IPS-NIHi11 (cell line): ENCODE measurements around the gene KCNK3.

Experiments
- DNase-seq: peaks from one replicate; pipeline ENCODE4 v3.0.0; 2012; ENCODE audit warnings: mixed read lengths, low spot score

KCNK3 gene

DNA sequence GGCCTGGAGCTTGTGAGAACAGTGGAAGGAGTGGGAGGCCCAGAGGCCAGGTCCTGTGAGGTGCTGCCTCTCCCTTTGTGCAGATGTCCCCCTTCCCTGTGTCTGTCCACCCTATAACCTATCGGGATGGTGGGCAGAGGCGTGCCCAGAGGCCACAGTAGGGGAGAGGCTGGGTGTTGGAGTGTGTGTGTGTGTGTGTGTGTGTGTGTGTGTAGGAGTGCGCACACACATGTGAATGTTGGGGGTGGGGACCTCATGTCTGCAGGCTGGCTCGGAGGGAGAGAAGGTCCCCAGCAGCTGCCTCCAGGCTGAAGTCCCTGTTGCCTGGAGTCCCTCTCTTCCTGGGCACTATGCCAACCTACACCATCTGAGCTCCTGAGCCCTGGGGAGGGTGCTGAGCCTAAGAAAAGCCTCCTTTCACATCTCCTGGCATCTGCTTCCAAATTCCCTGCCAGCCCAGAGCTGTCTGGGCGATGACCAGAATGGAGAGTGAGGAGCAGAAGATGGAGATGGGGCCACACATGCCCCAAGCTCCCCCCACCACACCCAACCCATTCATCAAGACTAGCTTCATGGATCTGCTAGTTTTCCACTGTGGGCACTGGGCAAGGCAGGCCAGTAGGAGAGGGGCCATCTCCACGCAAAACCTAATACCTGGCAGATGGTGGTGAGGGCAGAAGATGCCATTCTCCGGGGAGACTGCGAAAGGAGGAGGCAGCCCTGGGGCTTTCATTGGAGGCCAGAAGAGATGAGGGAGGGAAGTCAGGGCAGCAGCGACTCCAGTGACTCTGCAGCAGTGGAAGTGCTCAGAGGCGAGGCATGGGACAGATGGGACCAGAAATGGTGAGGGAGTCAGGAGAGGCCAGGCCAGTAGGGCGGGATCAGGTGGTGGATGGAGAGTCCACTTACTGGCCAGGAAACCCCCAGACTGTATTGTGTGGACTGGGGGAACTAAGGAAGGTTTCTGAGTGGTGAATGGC is 20.3 kb downstream of the KCNK3 start:
- DNase-seq: no peak

DNA sequence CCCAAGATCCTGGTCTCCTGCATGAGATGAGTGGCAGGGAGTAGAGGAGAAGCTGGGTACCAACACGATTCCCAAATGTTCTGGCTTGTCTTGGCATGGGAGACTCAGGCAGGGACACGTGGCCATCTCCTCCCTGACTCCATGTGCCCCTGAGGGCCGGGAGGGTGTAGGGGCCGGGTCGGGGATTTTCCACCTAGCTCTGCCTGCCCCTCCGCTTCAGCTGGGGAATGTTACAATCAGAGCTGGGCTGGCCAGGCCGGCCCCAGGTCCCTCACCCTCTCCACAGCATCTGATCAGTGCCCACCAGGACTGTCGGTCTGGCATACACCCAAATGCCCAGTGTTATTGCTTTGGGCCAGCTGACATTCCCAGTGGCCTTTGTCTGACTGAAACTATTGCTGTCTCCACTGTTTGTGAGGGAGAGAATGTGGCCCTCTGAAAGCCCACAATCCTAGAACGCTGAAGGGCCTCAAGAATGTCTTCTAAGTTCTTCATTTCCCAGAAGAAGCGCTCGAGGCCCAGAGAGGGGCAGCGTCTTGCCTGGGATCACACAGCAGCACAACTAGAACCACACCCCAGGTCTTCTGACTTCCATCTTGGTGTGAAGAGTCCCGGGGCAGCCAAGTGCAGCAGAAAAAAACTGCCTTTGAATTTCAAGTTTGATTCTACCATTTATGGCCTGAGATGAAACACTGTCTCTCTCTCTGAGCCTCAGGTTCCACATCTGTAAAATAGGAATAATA is 23.2 kb downstream of the KCNK3 start:
- DNase-seq: no peak

DNA sequence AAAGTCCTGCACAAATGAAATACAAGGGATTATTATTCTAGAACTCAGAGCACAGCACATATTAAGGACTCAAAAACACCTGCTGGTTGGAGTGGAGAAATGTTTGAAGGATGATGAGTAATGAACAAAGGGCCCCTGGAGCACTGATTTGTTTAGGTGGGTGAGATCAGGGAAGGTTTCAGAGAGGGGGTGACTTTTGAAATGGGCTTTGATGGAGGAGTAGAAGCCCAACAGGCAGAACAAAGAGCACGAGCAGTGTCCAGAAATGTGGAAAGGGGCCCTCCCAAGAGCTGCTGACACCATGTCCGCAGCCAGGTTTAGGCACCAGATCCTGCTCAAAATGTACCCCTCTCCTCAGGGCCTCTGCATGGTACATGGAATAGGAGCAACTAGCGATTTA is 23.8 kb downstream of the KCNK3 start:
- no peak for DNase-seq

GRCh38 chr2:26716769-26717168 is 24.2 kb downstream of the KCNK3 start:
- DNase-seq: no peak

GRCh38 chr2:26717362-26717761 is 24.8 kb downstream of the KCNK3 start:
- DNase-seq: no peak

DNA sequence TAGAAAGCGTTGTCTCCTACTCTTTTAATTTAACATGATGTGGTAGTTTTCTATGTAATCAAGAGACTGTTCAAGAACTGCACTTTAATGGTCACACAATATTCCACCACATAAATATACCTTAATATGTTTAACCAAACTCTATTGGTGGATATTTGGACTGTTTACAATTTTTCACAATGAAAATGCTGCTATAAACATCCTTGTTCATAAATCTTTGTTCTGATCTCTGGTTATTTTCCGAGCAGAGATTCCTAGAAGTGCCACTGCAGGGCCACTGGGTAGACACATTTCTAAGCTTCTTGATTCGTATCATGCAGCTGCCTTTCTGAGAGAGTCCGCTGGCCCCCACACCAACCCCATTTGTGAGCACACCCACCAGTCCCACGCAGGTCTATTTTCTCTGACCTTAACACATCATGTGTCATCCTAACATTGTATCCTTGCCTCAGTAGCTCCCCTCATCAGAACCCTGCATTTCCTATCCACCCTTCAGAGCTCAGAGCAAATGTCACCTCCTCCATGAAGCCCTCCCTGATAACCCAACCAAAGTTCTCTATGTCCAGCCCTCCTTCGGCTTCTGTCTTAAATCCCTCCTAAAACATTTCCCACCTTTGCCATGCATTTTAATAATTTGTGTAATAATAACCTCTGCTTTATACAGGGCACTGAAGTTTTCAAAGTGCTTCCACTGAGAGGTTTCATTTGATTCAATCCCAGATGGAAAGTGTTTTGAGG is 26.6 kb downstream of the KCNK3 start:
- DNase-seq: no peak

DNA sequence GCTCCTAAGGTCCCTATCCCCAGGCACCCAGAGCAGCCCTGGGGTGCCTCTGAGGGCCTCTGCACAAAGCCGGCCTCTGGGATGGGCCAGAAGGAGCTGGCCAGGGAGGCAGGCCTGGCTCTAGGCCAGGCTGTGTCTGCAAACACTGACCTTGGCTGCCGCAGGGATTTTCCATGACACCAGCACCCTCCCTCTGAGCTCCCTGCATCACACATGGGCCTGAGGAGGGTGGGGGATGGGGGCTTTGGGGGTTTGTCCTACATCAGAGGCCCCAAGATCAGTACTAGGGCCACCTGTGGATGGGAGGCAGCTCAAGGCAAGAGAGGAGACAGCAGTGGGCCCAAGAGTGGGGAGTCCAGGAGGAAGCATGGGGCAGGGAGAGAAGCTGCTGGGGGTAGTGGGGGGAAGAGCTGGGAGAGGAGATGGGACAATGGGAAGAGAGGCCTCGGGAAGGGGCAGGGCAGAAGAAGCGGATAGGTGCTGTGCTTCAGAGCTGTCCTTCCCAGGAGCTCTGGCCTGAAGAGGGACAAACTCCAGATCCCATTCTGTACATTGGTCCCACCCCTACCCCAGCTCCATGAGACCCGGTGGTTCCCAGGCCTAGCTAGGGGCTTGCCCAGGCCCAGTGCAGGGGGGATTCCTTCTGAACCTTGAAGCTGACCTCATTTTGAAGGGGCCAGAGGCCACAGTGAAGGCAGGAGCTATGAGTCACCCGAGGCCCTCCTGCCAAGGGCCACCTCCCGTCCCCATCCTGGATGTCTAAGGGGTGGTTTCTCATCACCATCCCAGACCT is 28.0 kb downstream of the KCNK3 start:
- peak; percentile 52 for DNase-seq

DNA sequence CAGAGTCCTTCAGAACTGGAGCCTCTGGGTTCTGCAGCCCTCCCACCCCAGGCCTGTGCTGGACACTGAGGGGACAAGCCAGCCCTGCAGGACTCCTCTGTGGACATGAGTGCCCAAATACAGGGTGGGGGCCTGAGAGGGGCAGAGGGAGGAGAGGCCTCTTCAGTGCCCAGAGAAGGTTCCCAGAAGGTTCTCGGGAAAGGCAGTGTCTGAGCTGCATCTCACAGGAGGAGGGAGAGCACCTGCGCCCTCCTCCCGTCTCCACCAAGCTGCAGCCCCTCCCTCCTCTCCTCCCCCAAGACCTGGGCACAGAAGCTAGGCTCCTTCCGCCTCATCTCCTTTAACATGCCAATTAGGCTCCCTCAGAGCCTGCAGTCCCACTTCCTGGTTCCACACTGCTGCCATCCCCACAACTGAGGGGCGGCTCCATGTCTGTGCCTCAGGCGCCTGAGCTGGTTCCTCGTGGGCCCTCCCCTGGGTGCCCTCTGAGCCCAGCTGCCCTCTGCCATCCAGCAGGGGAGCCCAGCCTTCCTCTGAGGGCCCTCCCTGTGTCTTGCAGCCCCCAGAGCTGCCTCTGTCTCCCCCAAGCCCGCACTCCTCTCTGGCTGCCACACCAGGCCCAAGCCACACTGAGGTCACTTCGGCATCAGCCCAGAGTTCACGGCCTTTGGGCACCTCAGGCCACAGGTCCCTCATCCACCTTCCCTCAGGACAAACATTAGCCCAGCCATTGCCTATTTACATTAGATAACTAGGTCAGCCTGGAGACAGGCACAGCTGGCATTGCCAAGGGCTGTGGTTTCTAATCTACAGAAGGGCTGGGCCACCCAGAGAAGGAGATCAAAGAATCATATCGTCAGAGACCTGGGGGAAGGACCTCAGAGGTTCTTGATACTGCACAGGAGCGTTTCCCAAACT is 28.9 kb downstream of the KCNK3 start:
- peak; percentile 65 for DNase-seq

- no peak for DNase-seq
Measured at GRCh38 chr2:26722328-26722727, 29.8 kb downstream of the KCNK3 start.

DNA sequence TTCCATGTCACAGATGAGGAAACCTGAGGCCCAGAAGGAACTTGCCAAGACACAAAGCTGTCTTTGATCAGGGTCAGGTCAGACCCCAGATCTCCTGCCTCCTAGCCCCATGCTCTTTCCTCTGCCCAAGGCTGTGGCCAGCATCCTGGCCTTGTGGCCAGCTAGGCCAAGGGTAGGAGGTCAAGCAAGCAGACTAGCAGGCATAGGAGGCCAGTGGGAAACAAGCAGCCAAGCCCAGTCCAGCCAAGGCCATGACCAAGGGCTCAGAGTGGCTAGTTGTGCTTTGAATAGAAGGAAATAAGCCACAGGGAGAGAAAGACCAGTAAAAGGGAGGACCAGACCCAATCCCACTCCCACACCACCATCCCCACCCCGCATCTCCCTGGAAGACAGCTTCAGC is 30.4 kb downstream of the KCNK3 start:
- no peak for DNase-seq

DNA sequence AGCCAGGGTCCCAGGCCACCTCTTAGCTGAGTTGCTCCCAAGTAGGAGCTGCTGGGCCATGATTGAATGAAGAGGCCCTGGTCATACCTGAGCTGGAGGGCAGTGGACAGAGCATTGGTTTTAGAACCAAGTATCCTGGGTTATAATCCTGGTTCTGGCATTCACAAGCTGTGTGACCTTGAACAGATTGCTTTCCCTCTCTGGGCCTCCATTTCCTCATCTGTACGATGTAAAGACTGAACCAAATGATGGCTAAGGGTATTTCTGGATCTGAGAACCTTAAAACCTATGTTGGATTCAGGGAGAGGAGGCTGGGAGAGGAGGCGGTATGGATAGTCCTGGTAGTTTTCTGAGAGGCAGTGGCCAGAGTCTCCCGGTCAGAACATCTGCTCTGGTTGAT is 31.0 kb downstream of the KCNK3 start:
- no peak for DNase-seq

DNA sequence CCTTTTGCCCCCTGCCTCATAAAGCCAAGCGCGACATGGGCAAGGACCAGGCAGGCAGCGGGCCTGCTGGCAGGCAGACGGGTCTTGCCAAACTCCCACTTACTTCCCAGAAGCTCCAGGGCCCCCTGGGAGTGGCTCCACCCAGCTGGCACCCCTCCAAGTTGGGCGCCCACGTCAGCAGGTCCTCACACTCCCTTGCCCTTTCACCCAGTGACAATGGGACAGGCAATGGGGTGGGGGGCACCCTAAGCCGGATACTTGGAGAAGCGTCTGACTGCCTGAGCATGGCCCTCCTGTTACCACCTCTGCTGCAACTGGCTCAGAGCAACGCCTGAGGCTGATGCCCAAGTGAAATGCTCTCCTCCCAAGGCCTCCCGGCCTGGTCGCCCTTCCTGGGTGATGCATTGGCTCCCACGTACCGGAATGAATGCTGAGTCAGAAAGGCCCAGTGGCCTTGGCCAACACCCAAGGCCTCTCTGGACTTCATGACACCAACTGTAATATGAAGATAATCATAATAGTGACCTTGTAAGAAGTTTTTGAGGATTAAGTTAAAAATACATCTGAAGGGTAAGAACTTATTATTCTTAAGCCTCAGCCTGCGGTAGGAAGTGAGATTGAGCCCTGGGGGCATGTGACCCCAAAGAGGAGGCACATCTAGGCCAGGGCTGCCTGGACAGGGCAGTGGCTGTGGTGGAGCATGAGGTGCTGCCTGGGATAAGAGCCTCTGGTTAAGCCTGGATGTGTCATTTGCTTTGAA is 31.6 kb downstream of the KCNK3 start:
- DNase-seq: no peak

DNA sequence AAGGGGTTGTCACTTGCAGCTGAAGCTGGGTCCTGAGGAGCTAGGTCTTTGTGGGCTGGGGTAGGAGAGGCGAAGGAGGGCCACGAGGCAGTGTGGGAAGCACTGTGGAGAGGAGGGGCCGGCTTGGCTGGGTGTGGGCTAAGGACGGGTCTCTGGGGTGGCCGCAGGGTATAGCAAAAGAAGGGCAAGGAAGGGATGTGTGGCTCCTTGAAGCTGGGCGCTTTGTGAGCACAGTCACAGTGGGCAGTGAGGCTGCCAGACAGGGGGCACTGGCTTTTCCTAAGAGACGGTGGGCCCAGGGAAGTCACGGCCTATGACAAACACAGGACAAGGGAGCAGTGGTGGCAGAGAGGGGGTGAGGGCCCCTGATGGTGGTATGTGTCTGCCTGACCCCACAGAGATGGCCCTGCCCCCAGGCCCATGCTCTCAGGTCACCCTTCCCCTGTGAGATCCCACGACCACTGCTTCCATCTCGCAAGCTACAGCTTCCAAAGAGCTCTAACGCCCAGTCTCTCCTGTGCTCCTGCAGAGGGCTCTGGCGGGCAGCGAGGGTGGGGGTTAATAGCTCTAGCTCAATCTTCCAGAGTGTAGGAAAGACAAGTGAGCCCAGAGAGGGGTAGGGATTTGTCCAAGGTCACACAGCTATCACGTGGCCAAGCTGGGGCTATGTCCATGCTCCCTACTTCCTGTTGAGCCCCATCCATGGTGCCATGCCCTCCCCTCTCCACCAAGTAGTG is 32.4 kb downstream of the KCNK3 start:
- DNase-seq: no peak

DNA sequence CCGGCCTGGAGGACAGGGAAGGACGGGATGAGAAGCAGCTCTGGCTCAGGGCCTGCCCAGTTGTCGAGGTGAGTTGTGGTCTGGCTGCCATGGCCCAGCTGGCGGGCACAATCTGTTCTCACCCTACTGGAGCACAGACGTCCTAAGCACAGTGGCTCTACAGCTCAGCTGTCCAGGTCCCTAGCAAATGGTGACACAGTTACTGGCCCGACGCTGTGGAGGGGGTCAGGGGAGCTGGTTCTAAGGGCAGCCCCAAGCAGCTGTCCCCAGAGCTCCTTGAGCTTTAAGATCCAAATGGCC is 32.9 kb downstream of the KCNK3 start:
- DNase-seq: no peak

- DNase-seq: no peak
Measured at GRCh38 chr2:26726228-26726627, 33.7 kb downstream of the KCNK3 start.

DNA sequence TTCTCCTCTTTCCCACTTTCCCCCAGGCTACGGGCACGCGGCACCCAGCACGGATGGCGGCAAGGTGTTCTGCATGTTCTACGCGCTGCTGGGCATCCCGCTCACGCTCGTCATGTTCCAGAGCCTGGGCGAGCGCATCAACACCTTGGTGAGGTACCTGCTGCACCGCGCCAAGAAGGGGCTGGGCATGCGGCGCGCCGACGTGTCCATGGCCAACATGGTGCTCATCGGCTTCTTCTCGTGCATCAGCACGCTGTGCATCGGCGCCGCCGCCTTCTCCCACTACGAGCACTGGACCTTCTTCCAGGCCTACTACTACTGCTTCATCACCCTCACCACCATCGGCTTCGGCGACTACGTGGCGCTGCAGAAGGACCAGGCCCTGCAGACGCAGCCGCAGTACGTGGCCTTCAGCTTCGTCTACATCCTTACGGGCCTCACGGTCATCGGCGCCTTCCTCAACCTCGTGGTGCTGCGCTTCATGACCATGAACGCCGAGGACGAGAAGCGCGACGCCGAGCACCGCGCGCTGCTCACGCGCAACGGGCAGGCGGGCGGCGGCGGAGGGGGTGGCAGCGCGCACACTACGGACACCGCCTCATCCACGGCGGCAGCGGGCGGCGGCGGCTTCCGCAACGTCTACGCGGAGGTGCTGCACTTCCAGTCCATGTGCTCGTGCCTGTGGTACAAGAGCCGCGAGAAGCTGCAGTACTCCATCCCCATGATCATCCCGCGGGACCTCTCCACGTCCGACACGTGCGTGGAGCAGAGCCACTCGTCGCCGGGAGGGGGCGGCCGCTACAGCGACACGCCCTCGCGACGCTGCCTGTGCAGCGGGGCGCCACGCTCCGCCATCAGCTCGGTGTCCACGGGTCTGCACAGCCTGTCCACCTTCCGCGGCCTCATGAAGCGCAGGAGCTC is 35.4 kb downstream of the KCNK3 start:
- DNase-seq: peak; percentile 42

- no peak for DNase-seq
Measured at GRCh38 chr2:26729311-26729710, 36.8 kb downstream of the KCNK3 start.
